Calu3 (cell line): Measurements from ENCODE around the gene WFDC5. TPM values are rescaled to one million over a fixed set of nuclear protein-coding genes. Genes with fewer than 3 reads are reported as not detected.

Source experiments
- BruUV-seq: library from RNA; stranded (reverse); fragments of 400-500 nt; replicated peaks from 2 replicates; lab custom pipeline; 2021; lab: Mats Ljungman, UMichigan
- CTCF ChIA-PET: fragments of 300-600 bp; sonication (Branson Sonifier 250); formaldehyde crosslinking; loops from one replicate; lab custom pipeline; 2022; ENCODE audit warnings: antibody characterized with exemption; lab: Charles Lee
- DNase-seq: peaks from one replicate; pipeline ENCODE4 v3.0.0; 2022
- H3K27ac Mint-ChIP-seq: one replicate; pipeline ENCODE4 v1.8.0; 2022; ENCODE audit warnings: mixed read lengths; ENCODE audit not compliant: unreplicated experiment
- H3K27me3 Mint-ChIP-seq: one replicate; pipeline ENCODE4 v1.8.0; 2022; ENCODE audit warnings: mixed read lengths; ENCODE audit not compliant: unreplicated experiment
- H3K36me3 Mint-ChIP-seq: one replicate; pipeline ENCODE4 v1.8.0; 2022; ENCODE audit warnings: mild to moderate bottlenecking, moderate library complexity, mixed read lengths; ENCODE audit not compliant: insufficient read depth, unreplicated experiment
- H3K4me1 Mint-ChIP-seq: one replicate; pipeline ENCODE4 v1.8.0; 2022; ENCODE audit warnings: mild to moderate bottlenecking, low read depth, mixed read lengths; ENCODE audit not compliant: unreplicated experiment
- H3K4me3 Mint-ChIP-seq: one replicate; pipeline ENCODE4 v1.8.0; 2022; ENCODE audit warnings: mild to moderate bottlenecking, low read depth, moderate library complexity, mixed read lengths; ENCODE audit not compliant: unreplicated experiment
- H3K9me3 Mint-ChIP-seq: one replicate; pipeline ENCODE4 v1.8.0; 2022; ENCODE audit warnings: low read depth, mixed read lengths; ENCODE audit not compliant: unreplicated experiment
- intact Hi-C: fragments of 100-400 bp; cut with micrococcal nuclease; formaldehyde crosslinking; loops from one replicate; pipeline ENCODE4 v1.10.0; 2022; ENCODE audit not compliant: unreplicated experiment
- total RNA-seq: library from RNA; stranded (reverse); gene quantifications from 2 replicates; pipeline ENCODE4 v1.2.3, GENCODE V29; 2022
- TF ChIP-seq, protein P1 (sequence below): fragments of 200-600 bp; IDR thresholded peaks from one replicate; pipeline ENCODE4 v1.8.0; 2022; ENCODE audit warnings: antibody characterized with exemption; ENCODE audit not compliant: unreplicated experiment

WFDC5 gene
- total RNA-seq, 1 experiment from 2014 or later, result not detected

DNA sequence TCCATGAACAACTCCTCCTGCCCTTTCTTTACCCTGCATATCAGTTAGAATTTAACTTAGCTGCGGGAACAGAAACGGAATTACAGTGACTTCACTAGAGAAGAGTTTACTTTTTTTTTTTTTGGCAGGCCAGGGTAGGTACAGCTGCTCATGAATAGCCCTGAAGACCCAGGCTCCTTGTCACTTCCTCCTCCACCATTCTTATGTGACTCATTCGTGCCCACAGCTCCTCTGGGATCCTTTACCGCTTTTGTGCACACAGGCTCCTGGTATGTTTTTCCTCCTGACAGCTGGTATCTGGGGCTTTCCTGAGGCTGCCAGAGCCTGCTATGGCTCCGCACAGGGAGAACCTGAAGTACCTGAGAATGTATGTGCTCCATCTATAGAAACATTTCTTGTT is 10.2 kb downstream of the WFDC5 start:
- Mint-ChIP-seq H3K4me1 (peaks cover 48% of the 10 kb centered on the region), H3K27ac (peak overlapping the region; percentile 21), H3K4me3 (no peak overlapping the region), H3K9me3 (no peaks in the 10 kb centered on the region), H3K36me3 (peaks cover 15% of the 10 kb centered on the region), H3K27me3 (no peaks in the 10 kb centered on the region)
- CTCF ChIA-PET, result interaction anchor here (0.7 to 4.6 kb wide), 9 partner anchors 8 to 795 kb away, joined by 3 to 26 read pairs (median 6); partner anchors contain the start of gene WFDC5
- BruUV-seq, result no TSS peak
- TF ChIP-seq, protein P1, sequence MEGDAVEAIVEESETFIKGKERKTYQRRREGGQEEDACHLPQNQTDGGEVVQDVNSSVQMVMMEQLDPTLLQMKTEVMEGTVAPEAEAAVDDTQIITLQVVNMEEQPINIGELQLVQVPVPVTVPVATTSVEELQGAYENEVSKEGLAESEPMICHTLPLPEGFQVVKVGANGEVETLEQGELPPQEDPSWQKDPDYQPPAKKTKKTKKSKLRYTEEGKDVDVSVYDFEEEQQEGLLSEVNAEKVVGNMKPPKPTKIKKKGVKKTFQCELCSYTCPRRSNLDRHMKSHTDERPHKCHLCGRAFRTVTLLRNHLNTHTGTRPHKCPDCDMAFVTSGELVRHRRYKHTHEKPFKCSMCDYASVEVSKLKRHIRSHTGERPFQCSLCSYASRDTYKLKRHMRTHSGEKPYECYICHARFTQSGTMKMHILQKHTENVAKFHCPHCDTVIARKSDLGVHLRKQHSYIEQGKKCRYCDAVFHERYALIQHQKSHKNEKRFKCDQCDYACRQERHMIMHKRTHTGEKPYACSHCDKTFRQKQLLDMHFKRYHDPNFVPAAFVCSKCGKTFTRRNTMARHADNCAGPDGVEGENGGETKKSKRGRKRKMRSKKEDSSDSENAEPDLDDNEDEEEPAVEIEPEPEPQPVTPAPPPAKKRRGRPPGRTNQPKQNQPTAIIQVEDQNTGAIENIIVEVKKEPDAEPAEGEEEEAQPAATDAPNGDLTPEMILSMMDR, result no peak
- intact Hi-C loops, result loop anchor here (2.0 to 10.0 kb wide), 3 partner anchors 60 to 190 kb away; partner anchors contain the start of gene PABPC1L
- DNase-seq, result peak; percentile 80

DNA sequence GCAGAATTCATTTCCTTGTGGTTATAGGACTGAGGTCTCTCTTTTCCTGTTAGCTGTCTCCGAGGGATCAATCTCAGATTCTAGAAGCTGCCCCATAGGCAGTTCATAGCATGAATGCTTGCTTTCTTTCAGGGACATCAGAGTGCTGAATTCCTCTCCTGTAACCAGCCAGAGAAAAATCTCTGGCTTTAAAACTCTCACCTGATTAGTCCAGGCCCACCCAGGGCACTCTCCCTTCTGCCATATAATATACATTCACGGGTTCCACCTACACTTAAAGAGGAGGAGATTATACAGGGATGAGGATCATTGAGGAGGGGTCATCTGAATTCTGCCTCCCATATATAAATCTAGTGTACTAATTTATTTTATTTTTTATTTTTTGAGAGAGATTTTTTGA is 11.9 kb downstream of the WFDC5 start:
- DNase-seq, result no peak
- Mint-ChIP-seq H3K36me3 (peaks cover 15% of the 10 kb centered on the region), H3K27ac (no peak overlapping the region), H3K4me3 (no peak overlapping the region), H3K9me3 (no peaks in the 10 kb centered on the region), H3K27me3 (no peaks in the 10 kb centered on the region), H3K4me1 (peaks cover 48% of the 10 kb centered on the region)
- CTCF ChIA-PET, result interaction anchor here (1.0 kb wide), 1 partner anchor 32 kb away, joined by 3 read pairs; no protein-coding TSS in a partner anchor
- BruUV-seq, result no TSS peak
- intact Hi-C loops, result loop anchor here (5.0 to 10.0 kb wide), 2 partner anchors 188 to 189 kb away; partner anchors contain the start of gene PABPC1L
- TF ChIP-seq, protein P1, result no peak

DNA sequence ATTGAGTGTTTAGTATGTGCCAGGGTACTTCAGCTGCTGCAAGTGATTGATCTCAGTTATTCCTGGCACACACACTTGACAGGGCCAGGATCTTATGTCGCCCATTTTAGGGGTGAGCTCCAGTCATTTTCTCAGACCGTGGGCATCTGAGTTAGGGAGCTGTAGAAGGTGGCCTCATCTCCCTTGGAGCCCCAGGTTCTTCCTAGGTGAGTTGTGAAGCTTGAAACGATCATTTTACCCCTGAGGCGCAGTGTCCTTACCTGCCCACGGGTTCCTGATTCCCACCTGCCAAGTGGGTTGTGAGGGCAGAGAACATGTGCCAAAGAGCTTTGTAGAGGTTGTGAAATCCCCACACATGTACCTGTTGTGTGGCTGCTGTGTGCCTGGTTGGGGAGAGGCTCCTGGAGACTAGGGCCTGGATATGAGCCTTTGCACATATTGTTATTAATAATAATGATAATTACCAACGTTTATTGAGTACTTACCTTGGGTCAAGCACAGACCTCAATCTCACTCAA is 13.6 kb downstream of the WFDC5 start:
- intact Hi-C loops, result loop anchor here (5.0 to 10.0 kb wide), 2 partner anchors 187 to 191 kb away; partner anchors contain the start of gene PABPC1L
- CTCF ChIA-PET, result interaction anchor here (1.4 kb wide), 1 partner anchor 53 kb away, joined by 3 read pairs; no protein-coding TSS in a partner anchor
- H3K27ac Mint-ChIP-seq, result peak overlapping the region; percentile 21
- no TSS peak for BruUV-seq
- H3K4me3 Mint-ChIP-seq, result peak overlapping the region; percentile 69
- no peak for DNase-seq
- TF ChIP-seq, protein P1, result peak; percentile 17
- H3K4me1 Mint-ChIP-seq, result peaks cover 48% of the 10 kb centered on the region
- peaks cover 20% of the 10 kb centered on the region for H3K36me3 Mint-ChIP-seq
- no peaks in the 10 kb centered on the region for H3K9me3 Mint-ChIP-seq
- no peaks in the 10 kb centered on the region for H3K27me3 Mint-ChIP-seq

DNA sequence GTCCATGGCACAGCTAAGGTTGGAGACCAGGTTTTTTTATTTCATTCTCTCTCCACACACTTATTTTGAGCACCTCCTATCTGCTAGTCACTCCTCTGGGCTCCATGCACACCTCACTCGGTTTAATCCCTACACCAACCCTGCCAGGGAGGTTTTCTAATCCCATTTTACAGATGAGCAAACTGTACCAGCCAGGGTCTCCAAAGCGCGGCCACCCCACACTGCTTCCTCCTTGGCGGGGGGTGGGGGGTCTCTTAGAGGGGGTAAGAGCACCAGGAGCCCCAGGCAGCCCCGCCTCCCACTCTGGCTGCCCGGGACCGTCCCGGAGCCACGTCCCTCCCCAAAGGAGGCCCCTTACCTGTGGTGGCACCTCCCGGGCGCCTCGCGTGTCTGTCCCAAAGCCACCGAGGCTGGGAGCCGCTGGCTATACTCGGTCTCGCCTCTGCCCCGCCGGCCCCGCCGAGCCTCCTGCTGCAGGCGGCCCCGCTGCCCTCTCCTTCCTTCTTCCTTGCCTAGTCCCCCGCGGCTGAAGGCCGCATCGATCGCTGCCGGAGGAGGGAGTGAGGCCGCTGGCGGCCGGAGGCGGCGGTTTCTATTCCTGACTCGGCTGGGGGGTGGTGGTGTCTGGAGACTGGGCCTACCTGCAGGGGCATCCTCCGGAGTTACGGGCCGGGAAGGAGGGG is 14.3 kb downstream of the WFDC5 start, which contains the start of gene KCNS1:
Gene KCNS1 (minus strand): TSS at position 565 of the 683 bp plus-strand sequence. CDS start 1,891 bp downstream, outside the sequence.
- CTCF ChIA-PET, result interaction anchor here (1.1 to 1.5 kb wide), 6 partner anchors 17 to 129 kb away, joined by 3 to 7 read pairs (median 4); no protein-coding TSS in a partner anchor
- Mint-ChIP-seq H3K27me3 (no peaks in the 10 kb centered on the region), H3K4me3 (peak within 1 kb of the TSS; percentile 69), H3K27ac (peak within 1 kb of the TSS; percentile 21), H3K36me3 (peaks cover 20% of the 10 kb centered on the region), H3K4me1 (peaks cover 44% of the 10 kb centered on the region), H3K9me3 (no peaks in the 10 kb centered on the region)
- no TSS peak for BruUV-seq
- DNase-seq, result peak; percentile 93
- TF ChIP-seq, protein P1, result no peak
- intact Hi-C loops, result loop anchor here (5.0 to 10.0 kb wide), 2 partner anchors 186 to 192 kb away; partner anchors contain the start of gene PABPC1L
